Liver (tissue), 9 donors: ENCODE results near the gene APBA2. TPM values are rescaled to one million over a fixed set of nuclear protein-coding genes. Genes with fewer than 3 reads are reported as not detected.

Source experiments
- DNase-seq: peaks from one replicate; pipeline ENCODE4 v3.0.0-alpha.2; 2017; ENCODE audit warnings: low spot score
- H3K27ac ChIP-seq, 2 donors: one replicate each; pipeline ENCODE4 v1.7.0; 2013; ENCODE audit warnings: inconsistent platforms in 2 of 2, low read length in 2 of 2, control low read depth in 1 of 2, low read depth in 1 of 2, mild to moderate bottlenecking in 1 of 2
- H3K27me3 ChIP-seq, 4 donors: one replicate each; pipeline versions ENCODE4 v1.6.1 to v1.7.0; 2013; ENCODE audit warnings: low read length in 3 of 4, inconsistent platforms in 1 of 4, mild to moderate bottlenecking in 1 of 4, moderate library complexity in 1 of 4; ENCODE audit not compliant: control insufficient read depth in 4 of 4, insufficient read depth in 4 of 4
- H3K36me3 ChIP-seq, 4 donors: one replicate each; pipeline versions ENCODE4 v1.6.1 to v1.7.0; 2013; ENCODE audit warnings: low read length in 3 of 4, mild to moderate bottlenecking in 3 of 4, low read depth in 1 of 4, moderate library complexity in 1 of 4; ENCODE audit not compliant: control insufficient read depth in 4 of 4, insufficient read depth in 3 of 4
- H3K4me1 ChIP-seq, 4 donors: one replicate each; pipeline versions ENCODE4 v1.6.1 to v1.7.0; 2013; ENCODE audit warnings: low read length in 3 of 4, mild to moderate bottlenecking in 3 of 4, moderate library complexity in 1 of 4; ENCODE audit not compliant: control insufficient read depth in 4 of 4, insufficient read depth in 4 of 4
- H3K4me3 ChIP-seq, 3 donors: one replicate each; pipeline versions ENCODE4 v1.6.1 to v1.7.0; 2013; ENCODE audit warnings: low read length in 3 of 3, control low read depth in 1 of 3, low read depth in 1 of 3, mild to moderate bottlenecking in 1 of 3
- H3K9ac ChIP-seq, 2 donors: one replicate each; pipeline ENCODE4 v1.7.0; 2013; ENCODE audit warnings: low read length in 2 of 2, mild to moderate bottlenecking in 2 of 2, moderate library complexity in 2 of 2, control low read depth in 1 of 2, low read depth in 1 of 2
- H3K9me3 ChIP-seq, 4 donors: one replicate each; pipeline versions ENCODE4 v1.6.1 to v1.7.0; 2013; ENCODE audit warnings: low read length in 3 of 4; ENCODE audit not compliant: control insufficient read depth in 4 of 4
- EGR1 ChIP-seq, 2 donors: IDR thresholded peaks; 2 replicates each; pipeline ENCODE4 v1.6.1; 2016 to 2018; ENCODE audit warnings: antibody characterized with exemption in 2 of 2, low read depth in 2 of 2
- FOXA1 ChIP-seq: IDR thresholded peaks from 2 replicates; pipeline ENCODE4 v1.6.1; 2016; ENCODE audit warnings: antibody characterized with exemption
- GABPA ChIP-seq, 2 donors: IDR thresholded peaks in 1 of 2; conservative IDR thresholded peaks in 1 of 2; 2 replicates each; pipeline ENCODE4 v1.6.1; 2016; ENCODE audit warnings: antibody characterized with exemption in 2 of 2, mild to moderate bottlenecking in 1 of 2, moderate library complexity in 1 of 2
- HNF4A ChIP-seq, 2 donors: conservative IDR thresholded peaks; 2 replicates each; pipeline ENCODE4 v1.6.1; 2016; ENCODE audit warnings: antibody characterized with exemption in 2 of 2, mild to moderate bottlenecking in 2 of 2
- JUND ChIP-seq, 2 donors: IDR thresholded peaks; 2 replicates each; pipeline ENCODE4 v1.6.1; 2016; ENCODE audit warnings: antibody characterized with exemption in 2 of 2
- NR2F2 ChIP-seq: IDR thresholded peaks from 2 replicates; pipeline ENCODE4 v1.6.1; 2016; ENCODE audit warnings: antibody characterized with exemption
- RXRA ChIP-seq, 2 donors: IDR thresholded peaks; 2 replicates each; pipeline ENCODE4 v1.6.1; 2017 to 2018; ENCODE audit warnings: antibody characterized with exemption in 2 of 2, mild to moderate bottlenecking in 1 of 2
- TAF1 ChIP-seq: conservative IDR thresholded peaks from 2 replicates; pipeline ENCODE4 v1.6.1; 2016; ENCODE audit warnings: antibody characterized with exemption, mild to moderate bottlenecking
- YY1 ChIP-seq: IDR thresholded peaks from 2 replicates; pipeline ENCODE4 v1.6.1; 2016; ENCODE audit warnings: antibody characterized with exemption, mild to moderate bottlenecking
- WGBS: extraction: QIAGEN DNeasy Blood & Tissue Kit; methylation state at CpG from one replicate; pipeline ENCODE4 v1.1.7; 2013; 5-methylcytosine and 5-hydroxymethylcytosine counted together
- polyA plus RNA-seq, 2 donors: library from polyadenylated mRNA; stranded (reverse) in 1 of 2; unstranded in 1 of 2; fragments of 200-250 nt in 1 of 2; fragments of >200 nt in 1 of 2; fragmentation: Nextera tagmentation in 1 of 2; extraction: Ambion mirVana in 1 of 2; gene quantifications; one replicate each; pipeline versions ENCODE4 v1.2.1 to v1.2.3, GENCODE V29; 2013 to 2015
- total RNA-seq, 2 donors: library from RNA; depleted of rRNA; stranded (reverse); fragments of >200 nt; gene quantifications; one replicate each; pipeline ENCODE4 v1.2.3, GENCODE V29; 2014
- TF ChIP-seq, protein P1 (sequence below): IDR thresholded peaks from 2 replicates; pipeline ENCODE4 v1.6.1; 2016; ENCODE audit warnings: antibody characterized with exemption
- TF ChIP-seq, protein P2 (sequence below): IDR thresholded peaks from 2 replicates; pipeline ENCODE4 v1.6.1; 2016; ENCODE audit warnings: antibody characterized with exemption, mild to moderate bottlenecking
- TF ChIP-seq, protein P3 (sequence below): IDR thresholded peaks from 2 replicates; pipeline ENCODE4 v1.6.1; 2016; ENCODE audit warnings: antibody characterized with exemption
- TF ChIP-seq, protein P4 (sequence below): fragments of 150-350 bp; IDR thresholded peaks from 2 replicates; pipeline ENCODE4 v1.5.1; 2017; ENCODE audit warnings: improper control_type of control experiment, low read depth, low read length; ENCODE audit not compliant: missing input control
- TF ChIP-seq, protein P5 (sequence below): IDR thresholded peaks from 2 replicates; pipeline ENCODE4 v1.6.1; 2016; ENCODE audit warnings: antibody characterized with exemption
- donor health status: healthy.
- donor health status: healthy.
- donor health status: healthy.
- donor health status: healthy.
- donor health status: healthy.

Gene APBA2
- total and polyA plus RNA-seq, 4 donors, result 0.38 to 2.9 (median 1.7) TPM

- Histone ChIP-seq H3K4me1 (peaks cover 2 to 8% (median 4%) of the 10 kb centered on the region in 4 donors), H3K27me3 (peaks cover 0 to 9% (median 0%) of the 10 kb centered on the region in 4 donors), H3K27ac (no peak overlapping the region), H3K9ac (no peak overlapping the region), H3K4me3 (no peak overlapping the region), H3K9me3 (no peaks in the 10 kb centered on the region), H3K36me3 (no peaks in the 10 kb centered on the region)
- 65% methylated on average over 3 of the region's 3 CpGs for WGBS
- no peak for DNase-seq
- TF ChIP-seq HNF4A (conservative IDR thresholded peaks at IDR 0.05) (no peak), RXRA (IDR thresholded peaks at IDR 0.05) (no peak), GABPA (IDR thresholded peaks at IDR 0.05 in 1 of 2, conservative IDR thresholded peaks at IDR 0.05 in 1 of 2) (no peak)
- TF ChIP-seq, protein P1, sequence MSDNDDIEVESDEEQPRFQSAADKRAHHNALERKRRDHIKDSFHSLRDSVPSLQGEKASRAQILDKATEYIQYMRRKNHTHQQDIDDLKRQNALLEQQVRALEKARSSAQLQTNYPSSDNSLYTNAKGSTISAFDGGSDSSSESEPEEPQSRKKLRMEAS, result no peak
- TF ChIP-seq, protein P2, sequence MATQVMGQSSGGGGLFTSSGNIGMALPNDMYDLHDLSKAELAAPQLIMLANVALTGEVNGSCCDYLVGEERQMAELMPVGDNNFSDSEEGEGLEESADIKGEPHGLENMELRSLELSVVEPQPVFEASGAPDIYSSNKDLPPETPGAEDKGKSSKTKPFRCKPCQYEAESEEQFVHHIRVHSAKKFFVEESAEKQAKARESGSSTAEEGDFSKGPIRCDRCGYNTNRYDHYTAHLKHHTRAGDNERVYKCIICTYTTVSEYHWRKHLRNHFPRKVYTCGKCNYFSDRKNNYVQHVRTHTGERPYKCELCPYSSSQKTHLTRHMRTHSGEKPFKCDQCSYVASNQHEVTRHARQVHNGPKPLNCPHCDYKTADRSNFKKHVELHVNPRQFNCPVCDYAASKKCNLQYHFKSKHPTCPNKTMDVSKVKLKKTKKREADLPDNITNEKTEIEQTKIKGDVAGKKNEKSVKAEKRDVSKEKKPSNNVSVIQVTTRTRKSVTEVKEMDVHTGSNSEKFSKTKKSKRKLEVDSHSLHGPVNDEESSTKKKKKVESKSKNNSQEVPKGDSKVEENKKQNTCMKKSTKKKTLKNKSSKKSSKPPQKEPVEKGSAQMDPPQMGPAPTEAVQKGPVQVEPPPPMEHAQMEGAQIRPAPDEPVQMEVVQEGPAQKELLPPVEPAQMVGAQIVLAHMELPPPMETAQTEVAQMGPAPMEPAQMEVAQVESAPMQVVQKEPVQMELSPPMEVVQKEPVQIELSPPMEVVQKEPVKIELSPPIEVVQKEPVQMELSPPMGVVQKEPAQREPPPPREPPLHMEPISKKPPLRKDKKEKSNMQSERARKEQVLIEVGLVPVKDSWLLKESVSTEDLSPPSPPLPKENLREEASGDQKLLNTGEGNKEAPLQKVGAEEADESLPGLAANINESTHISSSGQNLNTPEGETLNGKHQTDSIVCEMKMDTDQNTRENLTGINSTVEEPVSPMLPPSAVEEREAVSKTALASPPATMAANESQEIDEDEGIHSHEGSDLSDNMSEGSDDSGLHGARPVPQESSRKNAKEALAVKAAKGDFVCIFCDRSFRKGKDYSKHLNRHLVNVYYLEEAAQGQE, result no peak
Measured at GRCh38 chr15:28881170-28881569, 4.6 kb upstream of the APBA2 start.

DNA sequence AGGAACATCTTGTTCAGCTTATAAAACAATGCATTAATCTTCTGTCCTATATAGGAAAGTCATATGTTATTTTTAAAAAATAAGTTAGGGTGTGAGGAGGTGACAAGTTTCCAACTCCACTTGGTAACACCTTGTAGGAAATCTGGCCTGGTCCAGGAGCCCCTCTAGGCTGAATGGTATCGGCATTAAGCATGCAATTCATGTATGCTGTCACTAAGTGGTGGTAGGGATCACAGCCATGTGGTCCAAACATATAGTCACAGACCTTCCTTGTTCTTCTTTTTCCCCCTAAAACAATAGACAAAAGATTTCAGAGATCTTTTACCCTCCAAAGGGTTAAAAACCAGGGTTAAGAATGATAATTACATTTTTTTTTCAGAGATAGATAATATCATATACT, 4.2 kb upstream of the APBA2 start:
- H3K4me3 ChIP-seq, result no peak overlapping the region
- TF ChIP-seq HNF4A (conservative IDR thresholded peaks at IDR 0.05), result no peak
- TF ChIP-seq GABPA (IDR thresholded peaks at IDR 0.05 in 1 of 2, conservative IDR thresholded peaks at IDR 0.05 in 1 of 2), result no peak
- no peak for TF ChIP-seq YY1
- TF ChIP-seq FOXA1, result no peak
- no peak for TF ChIP-seq TAF1
- TF ChIP-seq, protein P3, sequence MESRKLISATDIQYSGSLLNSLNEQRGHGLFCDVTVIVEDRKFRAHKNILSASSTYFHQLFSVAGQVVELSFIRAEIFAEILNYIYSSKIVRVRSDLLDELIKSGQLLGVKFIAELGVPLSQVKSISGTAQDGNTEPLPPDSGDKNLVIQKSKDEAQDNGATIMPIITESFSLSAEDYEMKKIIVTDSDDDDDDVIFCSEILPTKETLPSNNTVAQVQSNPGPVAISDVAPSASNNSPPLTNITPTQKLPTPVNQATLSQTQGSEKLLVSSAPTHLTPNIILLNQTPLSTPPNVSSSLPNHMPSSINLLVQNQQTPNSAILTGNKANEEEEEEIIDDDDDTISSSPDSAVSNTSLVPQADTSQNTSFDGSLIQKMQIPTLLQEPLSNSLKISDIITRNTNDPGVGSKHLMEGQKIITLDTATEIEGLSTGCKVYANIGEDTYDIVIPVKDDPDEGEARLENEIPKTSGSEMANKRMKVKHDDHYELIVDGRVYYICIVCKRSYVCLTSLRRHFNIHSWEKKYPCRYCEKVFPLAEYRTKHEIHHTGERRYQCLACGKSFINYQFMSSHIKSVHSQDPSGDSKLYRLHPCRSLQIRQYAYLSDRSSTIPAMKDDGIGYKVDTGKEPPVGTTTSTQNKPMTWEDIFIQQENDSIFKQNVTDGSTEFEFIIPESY, result no peak
- no peak for TF ChIP-seq EGR1 (IDR thresholded peaks at IDR 0.05; ENCODE audit: low read depth in 2 of 2)

GRCh38 chr15:28884151-28884940, 1.4 kb upstream of the APBA2 start:
- no peak overlapping the region for H3K9ac ChIP-seq
- H3K4me1 ChIP-seq, result peaks cover 2 to 8% (median 4%) of the 10 kb centered on the region in 4 donors
- WGBS, result 81% methylated on average over 11 of the region's 11 CpGs
- H3K9me3 ChIP-seq, result no peaks in the 10 kb centered on the region
- no peak overlapping the region for H3K27ac ChIP-seq
- DNase-seq, result no peak
- peaks cover 0 to 9% (median 0%) of the 10 kb centered on the region in 4 donors for H3K27me3 ChIP-seq
- no peak overlapping the region for H3K4me3 ChIP-seq
- H3K36me3 ChIP-seq, result no peaks in the 10 kb centered on the region
- no peak for TF ChIP-seq RXRA (IDR thresholded peaks at IDR 0.05)
- TF ChIP-seq JUND (IDR thresholded peaks at IDR 0.05), result no peak
- no peak for TF ChIP-seq NR2F2
- TF ChIP-seq, protein P4, sequence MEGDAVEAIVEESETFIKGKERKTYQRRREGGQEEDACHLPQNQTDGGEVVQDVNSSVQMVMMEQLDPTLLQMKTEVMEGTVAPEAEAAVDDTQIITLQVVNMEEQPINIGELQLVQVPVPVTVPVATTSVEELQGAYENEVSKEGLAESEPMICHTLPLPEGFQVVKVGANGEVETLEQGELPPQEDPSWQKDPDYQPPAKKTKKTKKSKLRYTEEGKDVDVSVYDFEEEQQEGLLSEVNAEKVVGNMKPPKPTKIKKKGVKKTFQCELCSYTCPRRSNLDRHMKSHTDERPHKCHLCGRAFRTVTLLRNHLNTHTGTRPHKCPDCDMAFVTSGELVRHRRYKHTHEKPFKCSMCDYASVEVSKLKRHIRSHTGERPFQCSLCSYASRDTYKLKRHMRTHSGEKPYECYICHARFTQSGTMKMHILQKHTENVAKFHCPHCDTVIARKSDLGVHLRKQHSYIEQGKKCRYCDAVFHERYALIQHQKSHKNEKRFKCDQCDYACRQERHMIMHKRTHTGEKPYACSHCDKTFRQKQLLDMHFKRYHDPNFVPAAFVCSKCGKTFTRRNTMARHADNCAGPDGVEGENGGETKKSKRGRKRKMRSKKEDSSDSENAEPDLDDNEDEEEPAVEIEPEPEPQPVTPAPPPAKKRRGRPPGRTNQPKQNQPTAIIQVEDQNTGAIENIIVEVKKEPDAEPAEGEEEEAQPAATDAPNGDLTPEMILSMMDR, result no peak
- TF ChIP-seq FOXA1, result no peak
- no peak for TF ChIP-seq YY1
- TF ChIP-seq, protein P5, sequence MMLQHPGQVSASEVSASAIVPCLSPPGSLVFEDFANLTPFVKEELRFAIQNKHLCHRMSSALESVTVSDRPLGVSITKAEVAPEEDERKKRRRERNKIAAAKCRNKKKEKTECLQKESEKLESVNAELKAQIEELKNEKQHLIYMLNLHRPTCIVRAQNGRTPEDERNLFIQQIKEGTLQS, result no peak
- TF ChIP-seq, protein P2, result no peak

More for the DNA sequence above, 4.2 kb upstream of the APBA2 start:
- no peak for DNase-seq
- Histone ChIP-seq H3K36me3 (no peaks in the 10 kb centered on the region), H3K4me1 (peaks cover 2 to 8% (median 4%) of the 10 kb centered on the region in 4 donors), H3K27ac (no peak overlapping the region), H3K27me3 (peaks cover 0 to 9% (median 0%) of the 10 kb centered on the region in 4 donors), H3K9me3 (no peaks in the 10 kb centered on the region), H3K9ac (no peak overlapping the region)
- WGBS, result 98% methylated on average over 1 of the region's 1 CpG
